Measurements from ENCODE around the gene KARS1.

Gene KARS1

DNA sequence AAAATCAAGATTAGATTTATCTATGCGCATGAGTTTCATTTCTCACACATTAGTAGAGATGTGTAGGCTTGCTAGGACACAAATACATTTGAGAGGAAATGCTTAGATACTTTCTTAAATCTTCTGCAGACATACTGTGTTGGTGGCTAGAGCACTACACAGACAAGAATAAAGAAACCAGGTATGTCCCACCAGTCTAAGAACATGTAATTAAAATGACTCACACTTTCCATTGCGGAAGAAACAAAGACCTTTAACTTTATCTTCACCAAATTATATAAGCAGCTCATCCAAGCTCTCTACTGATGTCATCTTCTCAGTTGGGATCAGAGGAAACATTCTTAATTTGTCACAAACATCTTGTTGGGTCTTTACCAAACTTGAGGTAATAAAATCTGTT is 68.7 kb downstream of the KARS1 start:
- DNase-seq, result no peak

DNA sequence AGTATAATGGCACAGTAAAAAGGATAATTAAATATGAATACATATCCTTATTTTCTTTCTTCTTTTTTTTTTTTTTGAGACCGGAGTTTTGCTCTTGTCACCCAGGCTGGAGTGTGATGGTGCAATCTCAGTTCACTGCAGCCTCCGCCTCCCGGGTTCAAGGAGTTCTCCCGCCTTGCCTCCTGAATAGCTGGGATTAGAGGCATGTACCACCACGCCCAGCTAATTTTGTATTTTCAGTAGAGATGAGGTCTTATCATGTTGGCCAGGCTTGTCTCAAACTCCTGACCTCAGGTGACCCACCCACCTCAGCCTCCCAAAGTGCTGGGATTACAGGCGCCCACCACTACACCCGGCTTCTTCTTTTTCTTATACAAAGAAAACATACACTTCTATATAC is 69.3 kb downstream of the KARS1 start:
- no peak for DNase-seq
